Neural progenitor cell (in vitro differentiated cells): ENCODE measurements around the gene ENPP6.

Experiments used
- EZH2 ChIP-seq: fragments of 200-600 bp; sonication (generic); IDR thresholded peaks from 2 replicates; pipeline ENCODE4 v1.6.1; 2017; ENCODE audit warnings: antibody characterized with exemption, mild to moderate bottlenecking, moderate library complexity
- EZH2phosphoT487 ChIP-seq: fragments of 200-600 bp; sonication (generic); IDR thresholded peaks from 2 replicates; pipeline ENCODE4 v1.6.1; 2017; ENCODE audit warnings: antibody characterized with exemption
- TF ChIP-seq, protein P1 (sequence below): fragments of 200-600 bp; sonication (generic); IDR thresholded peaks from 2 replicates; pipeline ENCODE4 v1.5.1; 2017; ENCODE audit warnings: antibody characterized with exemption, mild to moderate bottlenecking

GRCh38 chr4:184126800-184127199 lies 90.9 kb downstream of the ENPP6 start:
- TF ChIP-seq, protein P1, sequence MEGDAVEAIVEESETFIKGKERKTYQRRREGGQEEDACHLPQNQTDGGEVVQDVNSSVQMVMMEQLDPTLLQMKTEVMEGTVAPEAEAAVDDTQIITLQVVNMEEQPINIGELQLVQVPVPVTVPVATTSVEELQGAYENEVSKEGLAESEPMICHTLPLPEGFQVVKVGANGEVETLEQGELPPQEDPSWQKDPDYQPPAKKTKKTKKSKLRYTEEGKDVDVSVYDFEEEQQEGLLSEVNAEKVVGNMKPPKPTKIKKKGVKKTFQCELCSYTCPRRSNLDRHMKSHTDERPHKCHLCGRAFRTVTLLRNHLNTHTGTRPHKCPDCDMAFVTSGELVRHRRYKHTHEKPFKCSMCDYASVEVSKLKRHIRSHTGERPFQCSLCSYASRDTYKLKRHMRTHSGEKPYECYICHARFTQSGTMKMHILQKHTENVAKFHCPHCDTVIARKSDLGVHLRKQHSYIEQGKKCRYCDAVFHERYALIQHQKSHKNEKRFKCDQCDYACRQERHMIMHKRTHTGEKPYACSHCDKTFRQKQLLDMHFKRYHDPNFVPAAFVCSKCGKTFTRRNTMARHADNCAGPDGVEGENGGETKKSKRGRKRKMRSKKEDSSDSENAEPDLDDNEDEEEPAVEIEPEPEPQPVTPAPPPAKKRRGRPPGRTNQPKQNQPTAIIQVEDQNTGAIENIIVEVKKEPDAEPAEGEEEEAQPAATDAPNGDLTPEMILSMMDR = no peak
- TF ChIP-seq EZH2 (no peak), EZH2phosphoT487 (no peak)
